Peyer's patch (tissue), 4 donors: ENCODE measurements around the gene KIF3B.

Source experiments
- CTCF ChIP-seq, 6 experiments: fragments of 450-650 bp in 4 of 6; fragments of 200-600 bp in 2 of 6; sonication (generic) in 1 of 6; IDR thresholded peaks; one replicate each; pipeline ENCODE4 v1.5.1; 2017 to 2019; ENCODE audit warnings: antibody characterized with exemption in 6 of 6, mild to moderate bottlenecking in 3 of 6, moderate library complexity in 1 of 6
- POLR2A ChIP-seq, 2 donors: fragments of 450-650 bp; IDR thresholded peaks; one replicate each; pipeline ENCODE4 v1.5.1; 2017; ENCODE audit warnings: antibody characterized with exemption in 2 of 2, mild to moderate bottlenecking in 2 of 2, moderate library complexity in 2 of 2

- no peak for TF ChIP-seq CTCF (IDR thresholded peaks at IDR 0.05)
- peak in 1 of 2 donors; percentile 49 for TF ChIP-seq POLR2A (IDR thresholded peaks at IDR 0.05)
Observed at GRCh38 chr20:32358883-32359632, 81.6 kb downstream of the KIF3B start.
